Stimulated activated memory B cell treated with anti-CD40 and anti-IgM and Interleukin-4, amounts not matched to agents 10 μg/mL and 1 μg/mL and 100 μg/mL, for 72 hours (primary cell): ENCODE measurements around the gene SPTBN5.
"Not testable (repeated sequence)": the region's sequence is repeated elsewhere in the genome, so short reads cannot be mapped to it uniquely, and the experiment has no call there.

Experiments used
- ATAC-seq: fragments of 150-1000 bp; cut with Tn5 transposase; 2 replicates; pipeline ENCODE4 v1.10.0; 2021
- H3K27ac Mint-ChIP-seq: one replicate; pipeline ENCODE4 v1.8.0; 2022; ENCODE audit warnings: mild to moderate bottlenecking, mixed read lengths
- H3K27me3 Mint-ChIP-seq: one replicate; pipeline ENCODE4 v1.8.0; 2022; ENCODE audit warnings: mixed read lengths
- H3K36me3 Mint-ChIP-seq: one replicate; pipeline ENCODE4 v1.8.0; 2022; ENCODE audit warnings: mixed read lengths
- H3K4me1 Mint-ChIP-seq: one replicate; pipeline ENCODE4 v1.8.0; 2022; ENCODE audit warnings: mixed read lengths
- H3K4me3 Mint-ChIP-seq: one replicate; pipeline ENCODE4 v1.8.0; 2022; ENCODE audit warnings: mild to moderate bottlenecking, moderate library complexity, mixed read lengths
- H3K9me3 Mint-ChIP-seq: one replicate; pipeline ENCODE4 v1.8.0; 2022; ENCODE audit warnings: mixed read lengths

Gene SPTBN5

DNA sequence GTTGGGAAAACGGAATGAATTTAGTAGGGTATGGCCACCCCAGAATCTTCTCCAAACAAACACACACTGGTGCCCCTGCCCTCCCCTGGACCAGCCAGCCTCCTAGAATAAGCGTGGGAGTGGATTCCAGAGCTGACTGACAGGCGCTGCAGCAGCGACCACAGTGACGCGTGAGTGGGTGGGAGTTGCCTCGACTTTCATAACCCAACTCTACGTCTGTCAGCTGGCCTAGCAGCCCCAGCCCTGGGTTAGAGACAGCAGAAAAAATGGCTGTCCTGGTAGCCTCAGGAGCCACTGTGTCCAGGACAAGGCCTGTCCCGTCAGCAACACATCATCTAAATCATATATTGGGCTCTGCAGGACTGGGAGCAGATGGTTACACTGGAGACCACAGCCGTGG, 45.2 kb downstream of the SPTBN5 start:
- H3K4me1 Mint-ChIP-seq, result peaks cover 18% of the 10 kb centered on the region
- no peaks in the 10 kb centered on the region for H3K9me3 Mint-ChIP-seq
- H3K27me3 Mint-ChIP-seq, result peaks cover 11% of the 10 kb centered on the region
- no peak for ATAC-seq
- H3K4me3 Mint-ChIP-seq, result no peak overlapping the region
- H3K27ac Mint-ChIP-seq, result no peak overlapping the region
- H3K36me3 Mint-ChIP-seq, result peaks cover 39% of the 10 kb centered on the region

DNA sequence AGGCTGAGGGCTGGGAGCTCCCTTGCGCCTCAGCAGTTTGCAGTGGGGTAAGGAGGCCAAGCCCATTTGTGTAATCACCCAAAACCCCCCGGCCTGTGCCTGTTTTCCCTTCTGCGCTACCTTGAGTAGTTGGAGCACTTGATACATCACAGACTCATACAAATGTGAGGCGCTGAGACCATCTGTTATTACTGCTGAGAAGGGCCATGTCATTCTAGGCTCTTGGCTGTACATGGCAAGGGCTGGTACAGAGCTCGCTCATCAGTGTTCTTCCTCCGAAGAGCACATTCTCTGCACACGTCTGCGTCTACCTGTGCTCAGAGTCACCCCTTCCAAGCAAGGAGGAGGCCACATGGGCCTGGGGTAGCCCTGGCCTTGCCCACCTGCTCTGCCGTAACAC, 45.9 kb downstream of the SPTBN5 start:
- Mint-ChIP-seq H3K4me3 (no peak overlapping the region), H3K36me3 (peaks cover 43% of the 10 kb centered on the region), H3K27me3 (peaks cover 11% of the 10 kb centered on the region), H3K9me3 (no peaks in the 10 kb centered on the region), H3K27ac (no peak overlapping the region), H3K4me1 (peaks cover 18% of the 10 kb centered on the region)
- ATAC-seq, result no peak

DNA sequence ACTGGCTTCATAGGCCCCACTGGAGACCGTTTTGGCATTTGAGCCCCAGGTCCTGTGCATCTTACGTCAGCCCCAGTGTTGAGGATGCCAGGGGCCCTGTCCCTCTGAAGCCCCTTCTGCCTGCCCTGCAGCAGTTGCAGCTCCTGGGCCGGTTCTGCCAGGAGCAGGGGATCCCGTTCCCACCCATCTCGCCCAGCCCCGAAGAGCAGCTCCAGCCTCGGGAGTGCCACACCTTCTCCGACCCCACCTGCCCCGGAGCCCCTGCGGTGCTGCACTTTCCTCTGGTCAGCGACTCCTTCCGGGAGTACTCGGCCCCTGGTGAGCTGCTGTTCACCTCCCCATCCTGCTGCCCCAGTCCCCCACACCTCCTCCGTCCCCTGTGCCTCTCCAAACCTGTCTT, 46.6 kb downstream of the SPTBN5 start:
- Mint-ChIP-seq H3K27ac (no peak overlapping the region), H3K9me3 (no peaks in the 10 kb centered on the region), H3K4me3 (no peak overlapping the region), H3K4me1 (peaks cover 18% of the 10 kb centered on the region), H3K36me3 (peaks cover 43% of the 10 kb centered on the region), H3K27me3 (peaks cover 11% of the 10 kb centered on the region)
- ATAC-seq, result no peak

DNA sequence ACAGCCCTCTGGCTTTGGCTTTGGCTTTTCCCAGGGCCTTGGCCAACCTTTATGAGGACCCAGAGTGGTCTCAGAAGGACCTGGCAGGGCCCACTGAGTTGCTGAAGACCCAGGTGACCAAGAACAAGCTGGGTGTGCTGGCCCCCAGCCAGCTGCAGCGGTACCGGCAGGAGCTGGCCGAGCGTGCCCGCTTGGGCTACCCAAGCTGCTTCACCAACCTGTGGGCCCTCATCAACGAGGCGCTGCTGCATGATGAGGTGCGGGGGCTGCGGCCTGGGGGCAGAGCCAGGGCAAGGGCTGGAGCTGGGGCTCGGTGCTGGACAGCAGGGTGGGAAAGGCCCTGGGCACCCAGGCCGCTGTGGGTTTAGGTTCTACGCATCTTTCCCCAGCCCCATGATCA, 49.0 kb downstream of the SPTBN5 start:
- Mint-ChIP-seq H3K4me1 (peaks cover 1% of the 10 kb centered on the region), H3K36me3 (peaks cover 51% of the 10 kb centered on the region), H3K4me3 (no peak overlapping the region), H3K27ac (no peak overlapping the region), H3K27me3 (no peaks in the 10 kb centered on the region), H3K9me3 (no peaks in the 10 kb centered on the region)
- no peak for ATAC-seq

DNA sequence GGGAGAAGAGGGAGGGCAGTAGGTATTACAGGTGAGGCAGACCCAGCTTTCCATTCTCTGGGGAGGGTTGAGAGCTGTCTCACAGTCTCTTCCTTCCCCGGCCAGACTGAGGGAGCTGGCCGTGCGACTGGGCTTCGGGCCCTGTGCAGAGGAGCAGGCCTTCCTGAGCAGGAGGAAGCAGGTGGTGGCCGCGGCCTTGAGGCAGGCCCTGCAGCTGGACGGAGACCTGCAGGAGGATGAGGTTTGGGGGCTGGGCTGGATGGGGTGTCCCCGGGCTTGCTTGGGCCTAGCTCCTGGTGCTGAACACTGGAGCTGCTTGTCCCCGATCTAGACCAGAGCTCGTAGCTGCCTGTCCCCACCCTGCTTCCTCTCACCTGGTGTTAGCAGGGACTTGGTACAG, 50.3 kb downstream of the SPTBN5 start:
- no peak for ATAC-seq
- Mint-ChIP-seq H3K27me3 (no peaks in the 10 kb centered on the region), H3K27ac (no peak overlapping the region), H3K4me1 (no peaks in the 10 kb centered on the region), H3K9me3 (no peaks in the 10 kb centered on the region), H3K4me3 (no peak overlapping the region), H3K36me3 (peaks cover 51% of the 10 kb centered on the region)

DNA sequence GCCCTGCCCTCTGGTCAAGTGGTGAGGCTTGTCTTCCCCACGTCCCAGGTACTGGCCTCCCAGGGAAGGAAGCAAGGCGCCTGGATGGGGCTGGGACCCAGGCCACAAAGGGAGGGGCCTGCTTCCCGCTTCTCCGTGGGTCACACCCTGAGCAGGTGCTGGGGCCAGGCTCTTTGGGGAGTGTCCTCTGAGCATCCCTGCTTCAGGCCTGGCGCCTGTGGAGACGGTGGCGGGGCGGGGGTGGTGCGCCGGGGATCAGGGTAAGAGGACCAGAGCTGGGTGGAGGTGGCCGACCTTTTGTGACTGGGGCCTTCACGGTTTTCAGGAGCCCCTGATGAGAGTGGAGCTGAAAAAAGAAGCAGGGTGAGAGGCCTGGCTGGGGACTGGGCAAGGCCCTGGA, 51.6 kb downstream of the SPTBN5 start:
- Mint-ChIP-seq H3K36me3 (peaks cover 42% of the 10 kb centered on the region), H3K27ac (no peak overlapping the region), H3K9me3 (no peaks in the 10 kb centered on the region), H3K4me1 (no peaks in the 10 kb centered on the region), H3K4me3 (no peak overlapping the region), H3K27me3 (no peaks in the 10 kb centered on the region)
- ATAC-seq, result no peak

DNA sequence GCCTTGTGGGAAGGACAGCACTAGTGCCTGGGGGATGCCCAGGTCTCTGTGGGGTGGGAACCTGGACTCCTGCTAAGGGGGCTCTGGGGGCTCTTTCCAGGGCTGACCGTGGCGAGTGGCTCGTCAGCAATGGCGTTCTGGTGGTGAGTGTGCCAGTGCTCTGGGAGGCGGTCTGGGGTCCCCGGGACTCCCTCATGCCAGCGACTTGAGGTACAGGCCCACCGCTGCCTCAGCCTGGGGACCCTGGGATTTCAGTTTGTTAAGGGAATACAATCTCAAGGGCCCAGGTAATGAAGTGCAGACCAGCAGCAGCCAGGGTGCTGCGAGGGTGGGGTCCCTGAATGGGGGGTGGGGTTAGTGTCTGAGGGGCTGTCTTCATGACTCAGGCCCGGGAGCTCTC, 52.7 kb downstream of the SPTBN5 start:
- no peaks in the 10 kb centered on the region for H3K4me1 Mint-ChIP-seq
- no peak overlapping the region for H3K27ac Mint-ChIP-seq
- no peak for ATAC-seq
- no peak overlapping the region for H3K4me3 Mint-ChIP-seq
- peaks cover 39% of the 10 kb centered on the region for H3K36me3 Mint-ChIP-seq
- H3K9me3 Mint-ChIP-seq, result no peaks in the 10 kb centered on the region
- H3K27me3 Mint-ChIP-seq, result no peaks in the 10 kb centered on the region

DNA sequence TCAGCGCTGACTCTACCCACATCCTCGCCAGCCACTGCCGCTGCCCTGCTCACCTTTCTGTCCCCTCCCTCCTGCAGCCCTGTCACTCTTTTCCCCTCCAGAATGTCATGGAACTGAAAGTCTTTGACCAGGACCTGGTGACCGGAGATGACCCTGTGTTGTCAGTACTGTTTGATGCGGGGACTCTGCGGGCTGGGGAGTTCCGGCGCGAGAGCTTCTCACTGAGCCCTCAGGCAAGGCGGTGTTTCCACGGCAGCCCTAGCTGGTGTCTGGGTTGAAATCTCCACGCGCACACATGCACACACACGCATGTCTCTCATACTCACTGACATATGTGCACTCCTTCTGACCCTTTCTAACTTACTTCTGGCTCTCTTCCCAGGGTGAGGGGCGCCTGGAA, 53.2 kb downstream of the SPTBN5 start:
- H3K9me3 Mint-ChIP-seq, result no peaks in the 10 kb centered on the region
- no peak overlapping the region for H3K4me3 Mint-ChIP-seq
- no peak for ATAC-seq
- H3K27me3 Mint-ChIP-seq, result no peaks in the 10 kb centered on the region
- peaks cover 36% of the 10 kb centered on the region for H3K36me3 Mint-ChIP-seq
- H3K4me1 Mint-ChIP-seq, result no peaks in the 10 kb centered on the region
- no peak overlapping the region for H3K27ac Mint-ChIP-seq

DNA sequence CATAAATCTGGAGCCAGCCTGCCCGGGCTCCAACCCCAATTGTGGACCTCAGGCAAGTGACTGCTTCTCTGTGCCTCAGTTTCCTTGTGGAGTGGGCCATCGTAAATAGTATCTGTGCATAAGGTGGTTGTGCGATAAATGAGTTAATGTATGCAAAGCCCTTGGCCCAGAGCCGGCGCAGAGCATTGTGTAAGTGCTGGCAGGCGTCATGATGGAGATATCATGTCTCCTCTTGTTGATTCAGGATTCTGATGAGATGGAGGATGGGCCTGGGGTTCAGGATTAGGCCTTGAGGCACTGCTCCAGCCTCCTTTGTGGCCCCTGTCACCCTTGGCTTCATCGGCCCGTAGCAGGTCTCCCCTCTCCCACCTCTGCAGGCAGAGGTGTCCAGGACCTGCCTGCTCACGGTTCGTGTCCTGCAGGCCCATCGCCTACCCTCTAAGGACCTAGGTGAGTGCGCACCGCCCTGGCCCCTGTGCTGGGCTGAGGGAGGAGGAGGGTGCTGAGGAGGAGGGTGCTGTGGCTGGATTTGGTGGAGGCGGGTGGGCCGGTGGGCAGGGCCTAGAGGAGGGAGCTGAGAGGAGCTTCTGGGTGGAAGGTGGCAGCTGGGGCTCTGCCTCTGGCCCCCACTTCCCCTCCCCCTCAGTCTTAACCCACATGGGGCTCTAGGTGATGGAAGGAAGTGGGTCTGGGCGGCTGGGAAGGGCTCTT, 53.9 kb downstream of the SPTBN5 start:
- Mint-ChIP-seq H3K27ac (no peak overlapping the region), H3K9me3 (no peaks in the 10 kb centered on the region), H3K36me3 (peaks cover 29% of the 10 kb centered on the region), H3K27me3 (no peaks in the 10 kb centered on the region), H3K4me1 (no peaks in the 10 kb centered on the region), H3K4me3 (no peak overlapping the region)
- no peak for ATAC-seq

DNA sequence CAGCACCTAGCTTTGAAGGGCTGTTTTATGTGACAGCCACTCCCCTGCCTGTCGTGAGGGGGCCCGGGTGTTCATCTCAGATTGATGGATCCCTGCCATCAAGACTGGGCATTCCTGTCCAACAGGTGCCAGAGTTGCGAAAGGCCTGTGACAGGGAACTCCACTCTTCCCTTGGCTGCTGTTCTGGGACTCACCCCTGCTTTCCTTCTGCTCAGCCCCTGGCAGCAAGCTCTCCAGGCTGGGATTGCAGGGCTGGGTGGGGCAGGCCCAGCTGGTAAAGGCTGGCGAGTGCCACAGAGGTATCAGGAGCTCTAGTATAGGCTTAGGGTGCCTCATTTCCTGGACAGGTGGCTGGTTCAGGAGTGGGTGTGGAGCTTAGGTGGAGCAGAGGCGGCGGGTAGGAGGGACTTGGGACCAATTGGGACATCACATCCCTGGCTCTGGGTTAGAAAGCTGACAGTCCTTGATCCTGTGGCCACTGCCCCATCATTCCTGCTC, 55.4 kb downstream of the SPTBN5 start, which contains the start of gene PLA2G4B:
Gene PLA2G4B, plus strand, starts transcription at position 448 of the 498 bp plus-strand sequence. CDS start 67 bp downstream, outside the sequence.
- Mint-ChIP-seq H3K4me1 (peaks cover 6% of the 10 kb centered on the region), H3K27ac (no peak within 1 kb of the TSS), H3K9me3 (no peaks in the 10 kb centered on the region), H3K4me3 (no peak within 1 kb of the TSS), H3K36me3 (peaks cover 17% of the 10 kb centered on the region), H3K27me3 (no peaks in the 10 kb centered on the region)
- ATAC-seq, result no peak

DNA sequence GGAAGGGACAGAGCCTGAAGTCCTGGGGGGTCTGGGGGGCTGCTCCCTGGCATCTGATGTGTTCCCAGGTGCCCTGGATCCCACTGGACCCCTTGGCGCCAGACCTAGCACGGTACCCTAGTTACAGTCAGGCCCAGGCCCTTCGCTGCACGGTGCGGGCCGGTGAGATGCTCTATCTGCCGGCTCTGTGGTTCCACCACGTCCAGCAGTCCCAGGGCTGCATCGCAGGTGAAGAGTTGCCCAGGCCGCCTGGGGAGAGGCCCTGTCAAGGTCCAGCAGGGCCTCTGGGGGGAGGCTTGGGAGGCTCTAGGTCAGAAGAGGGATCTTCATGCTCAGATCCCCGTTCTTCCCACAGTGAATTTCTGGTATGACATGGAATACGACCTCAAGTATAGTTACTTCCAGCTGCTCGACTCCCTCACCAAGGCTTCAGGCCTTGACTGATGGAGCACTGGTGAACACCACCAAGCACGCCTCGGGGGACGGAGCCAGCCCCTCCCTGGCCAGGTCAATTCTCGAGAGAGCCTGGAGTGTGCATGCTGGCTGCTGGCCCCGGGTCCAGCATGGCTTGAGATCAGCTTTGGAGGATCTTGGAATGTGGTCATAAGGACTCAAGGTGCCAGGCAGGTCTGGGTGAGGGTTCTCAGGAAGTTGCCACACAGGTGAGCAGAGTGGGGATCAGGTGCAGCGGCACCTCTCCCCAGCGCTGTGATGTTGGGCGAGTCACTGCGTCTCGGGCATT, 57.0 kb downstream of the SPTBN5 start:
- no peak for ATAC-seq
- Mint-ChIP-seq H3K27ac (no peak overlapping the region), H3K9me3 (no peaks in the 10 kb centered on the region), H3K4me1 (peaks cover 17% of the 10 kb centered on the region), H3K27me3 (no peaks in the 10 kb centered on the region), H3K4me3 (no peak overlapping the region), H3K36me3 (peaks cover 21% of the 10 kb centered on the region)

DNA sequence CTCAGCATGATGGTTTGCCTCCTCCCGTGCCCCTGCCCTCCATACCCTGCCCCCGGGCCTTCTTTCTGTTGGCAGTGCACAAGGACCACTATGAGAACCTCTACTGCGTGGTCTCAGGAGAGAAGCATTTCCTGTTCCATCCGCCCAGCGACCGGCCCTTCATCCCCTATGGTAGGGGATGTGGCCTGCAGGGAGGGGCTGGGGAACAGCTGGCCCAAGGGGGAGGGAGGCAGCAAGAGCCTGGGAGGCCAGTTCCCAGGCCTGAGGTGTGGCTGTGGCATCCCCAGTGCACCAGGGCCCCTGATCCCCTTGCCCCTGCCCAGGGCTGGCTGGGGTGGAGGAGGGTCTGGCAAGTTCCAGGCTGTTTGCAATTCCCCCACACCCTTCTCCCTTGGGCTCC, 57.8 kb downstream of the SPTBN5 start:
- no peak overlapping the region for H3K27ac Mint-ChIP-seq

DNA sequence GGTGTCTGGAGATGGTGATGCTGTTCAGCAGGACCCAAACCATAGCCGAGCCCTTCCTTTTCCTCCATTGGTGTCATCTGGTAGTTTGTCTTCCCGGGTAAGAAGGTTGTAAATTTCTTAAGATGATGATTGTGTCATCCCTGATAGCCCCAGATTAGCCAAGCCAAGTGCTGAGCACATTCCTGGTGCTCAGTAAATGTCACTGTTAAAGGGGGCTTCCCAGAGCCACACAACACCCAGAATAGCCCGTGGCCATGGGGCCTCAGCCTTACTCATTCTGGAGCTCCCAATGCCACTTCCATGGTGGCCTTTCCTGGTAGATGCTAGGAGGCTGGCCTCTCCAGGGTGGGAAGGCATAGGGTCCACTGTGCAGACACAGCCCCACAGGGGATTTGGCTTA, 59.8 kb downstream of the SPTBN5 start:
- Mint-ChIP-seq H3K27ac (no peak overlapping the region), H3K4me1 (peaks cover 28% of the 10 kb centered on the region), H3K9me3 (no peaks in the 10 kb centered on the region)

More for the DNA sequence above, 57.8 kb downstream of the SPTBN5 start:
- Mint-ChIP-seq H3K4me3 (no peak overlapping the region), H3K27me3 (no peaks in the 10 kb centered on the region), H3K36me3 (peaks cover 19% of the 10 kb centered on the region), H3K9me3 (no peaks in the 10 kb centered on the region), H3K4me1 (peaks cover 23% of the 10 kb centered on the region)
- no peak for ATAC-seq

DNA sequence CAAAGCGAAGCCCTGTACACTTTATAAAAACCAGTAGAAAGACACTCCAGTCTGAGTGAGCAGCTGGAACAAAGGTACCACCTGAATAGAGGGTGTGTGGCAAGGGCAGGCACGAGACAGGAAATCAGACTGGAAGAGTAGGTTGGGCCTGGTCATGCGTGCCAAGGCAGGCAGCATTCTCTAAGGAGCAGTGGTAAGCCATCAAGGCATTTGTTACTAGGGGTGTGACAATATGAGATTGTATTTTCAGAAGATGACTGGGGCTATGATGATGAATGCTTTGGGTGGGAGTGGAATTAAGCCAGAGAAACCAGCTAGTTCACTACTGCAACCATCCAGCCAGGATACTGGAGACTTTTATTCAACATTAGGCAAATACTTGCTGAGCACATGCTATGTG, 61.0 kb downstream of the SPTBN5 start:
- Mint-ChIP-seq H3K4me3 (no peak overlapping the region), H3K27me3 (no peaks in the 10 kb centered on the region), H3K36me3 (peaks cover 12% of the 10 kb centered on the region), H3K4me1 (peaks cover 38% of the 10 kb centered on the region), H3K9me3 (no peaks in the 10 kb centered on the region), H3K27ac (no peak overlapping the region)
- ATAC-seq, result no peak

More for the DNA sequence above, 59.8 kb downstream of the SPTBN5 start:
- H3K36me3 Mint-ChIP-seq, result peaks cover 12% of the 10 kb centered on the region
- no peak overlapping the region for H3K4me3 Mint-ChIP-seq
- ATAC-seq, result no peak
- H3K27me3 Mint-ChIP-seq, result no peaks in the 10 kb centered on the region

DNA sequence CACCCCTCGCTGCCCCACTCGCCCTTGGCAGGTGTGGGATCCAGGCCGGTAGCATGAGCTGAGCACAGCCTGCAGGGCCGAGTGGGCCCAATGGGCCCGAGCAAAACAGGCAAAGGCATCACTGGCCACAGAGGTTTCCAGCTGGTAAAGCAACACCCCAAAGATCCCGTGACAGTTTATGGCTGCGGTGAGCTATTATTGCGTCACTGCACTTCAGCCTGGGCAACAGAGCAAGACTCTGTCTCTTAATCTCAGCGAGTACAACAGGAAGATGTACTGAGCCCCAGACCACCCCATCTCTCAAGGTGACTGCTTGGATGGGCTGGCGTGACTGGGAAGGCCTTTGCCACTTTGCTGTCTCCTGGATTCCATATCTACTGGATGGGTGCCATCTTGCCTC, 61.6 kb downstream of the SPTBN5 start:
- no peaks in the 10 kb centered on the region for H3K9me3 Mint-ChIP-seq
- H3K36me3 Mint-ChIP-seq, result peaks cover 10% of the 10 kb centered on the region
- no peak overlapping the region for H3K27ac Mint-ChIP-seq
- H3K27me3 Mint-ChIP-seq, result no peaks in the 10 kb centered on the region
- peaks cover 38% of the 10 kb centered on the region for H3K4me1 Mint-ChIP-seq
- no peak overlapping the region for H3K4me3 Mint-ChIP-seq
- ATAC-seq, result no peak

DNA sequence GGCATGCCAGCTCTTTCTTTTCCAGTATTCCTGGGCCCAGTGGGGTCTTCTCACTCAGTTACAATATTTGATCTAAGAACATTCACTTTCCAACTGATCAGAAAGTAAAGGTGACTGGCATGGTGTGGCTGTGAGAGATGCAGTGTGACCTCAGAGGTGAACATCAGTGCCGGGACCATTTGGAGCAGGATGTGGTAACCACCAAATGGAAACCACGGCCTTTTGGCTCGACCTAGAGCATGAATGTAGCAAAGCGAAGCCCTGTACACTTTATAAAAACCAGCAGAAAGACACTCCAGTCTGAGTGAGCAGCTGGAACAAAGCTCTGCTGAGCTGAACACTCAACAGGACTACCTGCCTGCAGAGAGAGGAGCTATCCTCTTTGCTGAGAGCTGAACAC, 62.6 kb downstream of the SPTBN5 start:
- H3K27me3 Mint-ChIP-seq, H3K4me3 Mint-ChIP-seq, ATAC-seq, H3K9me3 Mint-ChIP-seq, H3K36me3 Mint-ChIP-seq, H3K27ac Mint-ChIP-seq: not testable (repeated sequence)
- H3K4me1 Mint-ChIP-seq, result peaks cover 43% of the 10 kb centered on the region
